PC-9 (cell line): Measurements from ENCODE around the gene BCAS3. TPM values are rescaled to one million over a fixed set of nuclear protein-coding genes. Genes with fewer than 3 reads are reported as not detected.

Experiments used
- BruUV-seq: library from RNA; stranded (reverse); fragments of 400-500 nt; replicated peaks from 2 replicates; lab custom pipeline; 2021; lab: Mats Ljungman, UMichigan
- CTCF ChIA-PET: fragments of 300-600 bp; sonication (Branson Sonifier 250); formaldehyde crosslinking; loops from one replicate; lab custom pipeline; 2022; ENCODE audit warnings: antibody characterized with exemption; lab: Charles Lee
- POLR2A ChIA-PET: fragments of 300-600 bp; sonication (Branson Sonifier 250); formaldehyde crosslinking; loops from one replicate; lab custom pipeline; 2022; ENCODE audit warnings: antibody characterized with exemption; ENCODE audit not compliant: unreplicated experiment; lab: Charles Lee
- DNase-seq, 2 experiments: peaks; one replicate each; pipeline versions ENCODE4 v3.0.0 to v3.0.0-alpha.2; 2015 to 2022; ENCODE audit warnings: mixed read lengths in 1 of 2
- H2AFZ ChIP-seq: fragments of 200-600 bp; sonication (generic); 2 replicates; pipeline ENCODE4 v1.8.1; 2017; ENCODE audit warnings: antibody characterized with exemption
- H3F3A ChIP-seq: fragments of 200-600 bp; sonication (generic); 2 replicates; pipeline ENCODE4 v1.8.1; 2017; ENCODE audit warnings: antibody characterized with exemption, mild to moderate bottlenecking, low read depth; ENCODE audit not compliant: insufficient read depth
- H3K27ac ChIP-seq: fragments of 200-600 bp; sonication (generic); 2 replicates; pipeline ENCODE4 v1.6.1; 2016; ENCODE audit warnings: mixed run types
- H3K27me3 ChIP-seq: fragments of 200-600 bp; sonication (generic); 2 replicates; pipeline ENCODE4 v1.6.1; 2016; ENCODE audit warnings: low read depth, mixed run types; ENCODE audit not compliant: insufficient read depth
- H3K36me3 ChIP-seq: fragments of 200-600 bp; sonication (generic); 2 replicates; pipeline ENCODE4 v1.6.1; 2016; ENCODE audit warnings: low read depth, mixed run types
- H3K4me1 ChIP-seq: fragments of 200-600 bp; sonication (generic); replicated peaks from 2 replicates; pipeline ENCODE4 v1.6.1; 2016; ENCODE audit warnings: mixed run types; ENCODE audit not compliant: insufficient read depth
- H3K4me2 ChIP-seq: fragments of 200-600 bp; sonication (generic); 2 replicates; pipeline ENCODE4 v1.6.1; 2017; ENCODE audit warnings: mixed run types
- H3K4me3 ChIP-seq: fragments of 200-600 bp; sonication (generic); 2 replicates; pipeline ENCODE4 v1.6.1; 2016; ENCODE audit warnings: mixed run types
- H3K79me2 ChIP-seq: fragments of 200-600 bp; sonication (generic); 2 replicates; pipeline ENCODE4 v1.6.1; 2017; ENCODE audit warnings: low read depth, mixed run types
- H3K9me2 ChIP-seq: fragments of 200-600 bp; sonication (generic); 2 replicates; pipeline ENCODE4 v1.8.1; 2017; ENCODE audit warnings: mild to moderate bottlenecking; ENCODE audit not compliant: insufficient read depth
- H3K9me3 ChIP-seq: fragments of 200-600 bp; sonication (generic); 2 replicates; pipeline ENCODE4 v1.8.1; 2016; ENCODE audit warnings: low read depth; ENCODE audit not compliant: insufficient read depth
- H4K20me1 ChIP-seq: fragments of 200-600 bp; sonication (generic); 2 replicates; pipeline ENCODE4 v1.8.1; 2017; ENCODE audit not compliant: insufficient read depth
- CTCF ChIP-seq: fragments of 200-600 bp; sonication (generic); conservative IDR thresholded peaks from 2 replicates; pipeline ENCODE4 v1.6.1; 2017; ENCODE audit warnings: mixed run types, antibody characterized with exemption, mild to moderate bottlenecking, moderate library complexity
- EZH2 ChIP-seq: fragments of 200-600 bp; sonication (generic); IDR thresholded peaks from 2 replicates; pipeline ENCODE4 v1.8.0; 2017; ENCODE audit warnings: antibody characterized with exemption, low read depth
- intact Hi-C: fragments of 100-400 bp; cut with micrococcal nuclease; formaldehyde crosslinking; loops from one replicate; pipeline ENCODE4 v1.10.0; 2022; ENCODE audit not compliant: unreplicated experiment
- total RNA-seq: library from RNA; stranded (reverse); gene quantifications from 2 replicates; pipeline ENCODE4 v1.2.3, GENCODE V29; 2021

Gene BCAS3
- total RNA-seq, 1 experiment from 2014 or later, result 26.0 TPM

GRCh38 chr17:61401389-61402072, 723.9 kb downstream of the BCAS3 start:
- DNase-seq, result no peak
- Histone ChIP-seq H3F3A (no peaks in the 10 kb centered on the region), H3K4me2 (no peak overlapping the region), H4K20me1 (no peaks in the 10 kb centered on the region), H2AFZ (no peak overlapping the region), H3K9me3 (no peaks in the 10 kb centered on the region), H3K4me3 (no peak overlapping the region), H3K27ac (no peak overlapping the region), H3K9me2 (no peaks in the 10 kb centered on the region), H3K79me2 (no peaks in the 10 kb centered on the region), H3K36me3 (no peaks in the 10 kb centered on the region), H3K4me1 (no peaks in the 10 kb centered on the region; the same call in 1 of the 2 replicates), H3K27me3 (no peaks in the 10 kb centered on the region)
- CTCF ChIA-PET, result no interaction called here
- POLR2A ChIA-PET, result no interaction called here
- no TSS peak for BruUV-seq
- no peak for TF ChIP-seq CTCF
- no peak for TF ChIP-seq EZH2
- intact Hi-C loops, result no loop called here

- no peak for DNase-seq
- Histone ChIP-seq H3K4me2 (no peak overlapping the region), H3F3A (no peaks in the 10 kb centered on the region), H3K9me2 (no peaks in the 10 kb centered on the region), H3K4me1 (no peaks in the 10 kb centered on the region; the same call in 1 of the 2 replicates), H3K9me3 (no peaks in the 10 kb centered on the region), H3K27me3 (no peaks in the 10 kb centered on the region), H3K27ac (no peak overlapping the region), H2AFZ (no peak overlapping the region), H3K4me3 (no peak overlapping the region), H3K79me2 (no peaks in the 10 kb centered on the region), H3K36me3 (no peaks in the 10 kb centered on the region), H4K20me1 (no peaks in the 10 kb centered on the region)
- BruUV-seq, result no TSS peak
- POLR2A ChIA-PET, result no interaction called here
- CTCF ChIA-PET, result no interaction called here
- TF ChIP-seq CTCF, result no peak
- no peak for TF ChIP-seq EZH2
- intact Hi-C loops, result no loop called here
These were observed 724.5 kb downstream of the BCAS3 start for GRCh38 chr17:61402073-61402541.

GRCh38 chr17:61402978-61403800, 725.5 kb downstream of the BCAS3 start:
- Histone ChIP-seq H3K9me3 (no peaks in the 10 kb centered on the region), H3K27me3 (no peaks in the 10 kb centered on the region), H3K79me2 (no peaks in the 10 kb centered on the region), H3F3A (no peaks in the 10 kb centered on the region), H3K4me2 (no peak overlapping the region), H3K36me3 (no peaks in the 10 kb centered on the region), H4K20me1 (no peaks in the 10 kb centered on the region), H3K4me3 (no peak overlapping the region), H3K4me1 (no peaks in the 10 kb centered on the region; the same call in 1 of the 2 replicates), H3K27ac (no peak overlapping the region), H2AFZ (no peak overlapping the region), H3K9me2 (no peaks in the 10 kb centered on the region)
- no TSS peak for BruUV-seq
- no peak for TF ChIP-seq CTCF
- no peak for TF ChIP-seq EZH2
- CTCF ChIA-PET, result no interaction called here
- POLR2A ChIA-PET, result no interaction called here
- DNase-seq, result no peak
- intact Hi-C loops, result no loop called here
